Neural cell (in vitro differentiated cells): ENCODE measurements around the gene YWHAQ. TPM values are rescaled to one million over a fixed set of nuclear protein-coding genes. Genes with fewer than 3 reads are reported as not detected.

ENCODE experiments used
- H2AFZ ChIP-seq: fragments of 200-600, 300-800 bp; sonication (generic), shearing (Covaris generic); 2 replicates; pipeline ENCODE4 v1.6.0; 2014; ENCODE audit warnings: low read depth, mild to moderate bottlenecking, antibody characterized with exemption, low read length, moderate library complexity
- H3F3A ChIP-seq: fragments of 200-600 bp; shearing (Covaris generic); 2 replicates; pipeline ENCODE4 v1.6.1; 2016; ENCODE audit warnings: mild to moderate bottlenecking, moderate library complexity, mixed read lengths, antibody characterized with exemption, low read length; ENCODE audit not compliant: insufficient read depth, poor library complexity, severe bottlenecking
- H3K27ac ChIP-seq: fragments of 200-600, 300-800 bp; sonication (generic), shearing (Covaris generic); 2 replicates; pipeline ENCODE4 v1.5.1; 2014; ENCODE audit warnings: mild to moderate bottlenecking, low read length, moderate library complexity
- H3K27me3 ChIP-seq: fragments of 300-800, 200-600 bp; sonication (generic), shearing (Covaris generic); 2 replicates; pipeline ENCODE4 v1.6.0; 2014; ENCODE audit warnings: mild to moderate bottlenecking, low read depth, low read length, moderate library complexity; ENCODE audit not compliant: insufficient read depth
- H3K36me3 ChIP-seq: fragments of 300-800, 200-600 bp; sonication (generic), shearing (Covaris generic); 2 replicates; pipeline ENCODE4 v1.5.1; 2014; ENCODE audit warnings: mild to moderate bottlenecking, antibody characterized with exemption, low read length, moderate library complexity; ENCODE audit not compliant: insufficient read depth
- H3K4me2 ChIP-seq: fragments of 300-800, 200-600 bp; sonication (generic), shearing (Covaris generic); 2 replicates; pipeline ENCODE4 v1.6.0; 2014; ENCODE audit warnings: mild to moderate bottlenecking, low read length
- H3K4me3 ChIP-seq: fragments of 300-800, 200-600 bp; sonication (generic), shearing (Covaris generic); 2 replicates; pipeline ENCODE4 v1.5.1; 2014; ENCODE audit warnings: mild to moderate bottlenecking, low read length, moderate library complexity
- H3K79me2 ChIP-seq: fragments of 200-600 bp; shearing (Covaris generic); replicated peaks from 2 replicates; pipeline ENCODE4 v1.6.0; 2014; ENCODE audit warnings: mild to moderate bottlenecking, low read length, moderate library complexity; ENCODE audit not compliant: insufficient read depth
- H3K9ac ChIP-seq: fragments of 300-800, 200-600 bp; sonication (generic), shearing (Covaris generic); 2 replicates; pipeline ENCODE4 v1.6.1; 2016; ENCODE audit warnings: mild to moderate bottlenecking, low read length, mixed read lengths
- H3K9me2 ChIP-seq: fragments of 200-600 bp; shearing (Covaris generic); 2 replicates; pipeline ENCODE4 v1.6.1; 2016; ENCODE audit warnings: mild to moderate bottlenecking, low read length, mixed read lengths; ENCODE audit not compliant: insufficient read depth
- H3K9me3 ChIP-seq: fragments of 200-600, 300-800 bp; sonication (generic), shearing (Covaris generic); 2 replicates; pipeline ENCODE4 v1.6.1; 2016; ENCODE audit warnings: mild to moderate bottlenecking, mixed run types, low read length, moderate library complexity, mixed read lengths
- H4K20me1 ChIP-seq: fragments of 200-600 bp; shearing (Covaris generic); 2 replicates; pipeline ENCODE4 v1.6.1; 2016; ENCODE audit warnings: mild to moderate bottlenecking, mixed run types; ENCODE audit not compliant: insufficient read depth
- CTCF ChIP-seq: fragments of 450-650 bp; IDR thresholded peaks from 2 replicates; pipeline ENCODE4 v1.5.1; 2014; ENCODE audit warnings: antibody characterized with exemption, mild to moderate bottlenecking, moderate library complexity; ENCODE audit not compliant: poor library complexity, severe bottlenecking
- EP300 ChIP-seq: fragments of 450-650 bp; conservative IDR thresholded peaks from 2 replicates; pipeline ENCODE4 v1.6.1; 2014; ENCODE audit warnings: antibody characterized with exemption, mild to moderate bottlenecking, moderate library complexity; ENCODE audit not compliant: poor library complexity, severe bottlenecking
- EZH2 ChIP-seq: fragments of 200-600, 300-800 bp; shearing (Covaris generic), sonication (generic); IDR thresholded peaks from 2 replicates; pipeline ENCODE4 v1.6.1; 2014; ENCODE audit warnings: antibody characterized with exemption, low read length, borderline replicate concordance, mild to moderate bottlenecking; ENCODE audit not compliant: insufficient read depth, poor library complexity, severe bottlenecking
- MXI1 ChIP-seq: fragments of 450-650 bp; conservative IDR thresholded peaks from 2 replicates; pipeline ENCODE4 v1.6.1; 2014; ENCODE audit warnings: antibody characterized with exemption, mild to moderate bottlenecking; ENCODE audit not compliant: poor library complexity, severe bottlenecking
- POLR2AphosphoS5 ChIP-seq: IDR thresholded peaks from 2 replicates; pipeline ENCODE4 v1.6.1; 2012
- RAD21 ChIP-seq: fragments of 450-650 bp; conservative IDR thresholded peaks from 2 replicates; pipeline ENCODE4 v1.6.1; 2014; ENCODE audit warnings: antibody characterized with exemption, mild to moderate bottlenecking, moderate library complexity
- SMC3 ChIP-seq: fragments of 450-650 bp; conservative IDR thresholded peaks from 2 replicates; pipeline ENCODE4 v1.6.1; 2014; ENCODE audit warnings: antibody characterized with exemption, mild to moderate bottlenecking, moderate library complexity; ENCODE audit not compliant: poor library complexity
- TAF1 ChIP-seq: IDR thresholded peaks from 2 replicates; pipeline ENCODE4 v1.6.1; 2012; ENCODE audit warnings: low read depth
- polyA plus RNA-seq: library from polyadenylated mRNA; depleted of rRNA; stranded (reverse); fragments of >200 nt; gene quantifications from 2 replicates; pipeline ENCODE4 v1.2.3, GENCODE V29; 2014
- TF ChIP-seq, protein P1 (sequence below): IDR thresholded peaks from 2 replicates; pipeline ENCODE4 v1.6.1; 2012; ENCODE audit warnings: borderline replicate concordance

YWHAQ gene
- polyA plus RNA-seq, 1 donor from 2014 or later, result 1,446 TPM

- TF ChIP-seq POLR2AphosphoS5 (no peak), EP300 (no peak), TAF1 (no peak), MXI1 (no peak), SMC3 (no peak), CTCF (no peak), RAD21 (no peak), EZH2 (no peak)
- TF ChIP-seq, protein P1, sequence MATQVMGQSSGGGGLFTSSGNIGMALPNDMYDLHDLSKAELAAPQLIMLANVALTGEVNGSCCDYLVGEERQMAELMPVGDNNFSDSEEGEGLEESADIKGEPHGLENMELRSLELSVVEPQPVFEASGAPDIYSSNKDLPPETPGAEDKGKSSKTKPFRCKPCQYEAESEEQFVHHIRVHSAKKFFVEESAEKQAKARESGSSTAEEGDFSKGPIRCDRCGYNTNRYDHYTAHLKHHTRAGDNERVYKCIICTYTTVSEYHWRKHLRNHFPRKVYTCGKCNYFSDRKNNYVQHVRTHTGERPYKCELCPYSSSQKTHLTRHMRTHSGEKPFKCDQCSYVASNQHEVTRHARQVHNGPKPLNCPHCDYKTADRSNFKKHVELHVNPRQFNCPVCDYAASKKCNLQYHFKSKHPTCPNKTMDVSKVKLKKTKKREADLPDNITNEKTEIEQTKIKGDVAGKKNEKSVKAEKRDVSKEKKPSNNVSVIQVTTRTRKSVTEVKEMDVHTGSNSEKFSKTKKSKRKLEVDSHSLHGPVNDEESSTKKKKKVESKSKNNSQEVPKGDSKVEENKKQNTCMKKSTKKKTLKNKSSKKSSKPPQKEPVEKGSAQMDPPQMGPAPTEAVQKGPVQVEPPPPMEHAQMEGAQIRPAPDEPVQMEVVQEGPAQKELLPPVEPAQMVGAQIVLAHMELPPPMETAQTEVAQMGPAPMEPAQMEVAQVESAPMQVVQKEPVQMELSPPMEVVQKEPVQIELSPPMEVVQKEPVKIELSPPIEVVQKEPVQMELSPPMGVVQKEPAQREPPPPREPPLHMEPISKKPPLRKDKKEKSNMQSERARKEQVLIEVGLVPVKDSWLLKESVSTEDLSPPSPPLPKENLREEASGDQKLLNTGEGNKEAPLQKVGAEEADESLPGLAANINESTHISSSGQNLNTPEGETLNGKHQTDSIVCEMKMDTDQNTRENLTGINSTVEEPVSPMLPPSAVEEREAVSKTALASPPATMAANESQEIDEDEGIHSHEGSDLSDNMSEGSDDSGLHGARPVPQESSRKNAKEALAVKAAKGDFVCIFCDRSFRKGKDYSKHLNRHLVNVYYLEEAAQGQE, result no peak
- Histone ChIP-seq H3K79me2 (peaks cover 92% of the 10 kb centered on the region), H4K20me1 (peaks cover 20% of the 10 kb centered on the region)
Measured at GRCh38 chr2:9602412-9602811, 28.4 kb downstream of the YWHAQ start.

DNA sequence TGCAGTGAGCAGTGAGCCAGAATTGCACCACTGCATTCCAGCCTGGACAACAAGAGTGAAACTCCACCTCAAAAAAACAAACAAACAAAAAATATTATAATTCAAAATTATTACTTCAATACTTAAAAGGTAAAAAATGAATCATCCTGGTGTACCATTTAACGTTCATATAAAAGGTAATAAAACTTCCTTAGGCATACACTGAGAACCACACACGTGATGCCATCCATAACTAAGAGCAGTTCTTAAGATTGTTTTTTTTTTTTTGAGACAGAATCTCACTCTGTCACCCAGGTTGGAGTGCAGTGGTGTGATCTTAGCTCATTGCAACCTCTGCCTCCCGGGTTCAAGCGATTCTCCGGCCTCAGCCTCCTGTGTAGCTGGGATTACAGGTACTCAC, 29.4 kb downstream of the YWHAQ start:
- Histone ChIP-seq H3K36me3 (peaks cover 24% of the 10 kb centered on the region), H3K4me3 (no peak overlapping the region), H3F3A (no peaks in the 10 kb centered on the region), H3K27ac (no peak overlapping the region), H3K9me2 (no peaks in the 10 kb centered on the region), H4K20me1 (peaks cover 17% of the 10 kb centered on the region), H3K9ac (no peak overlapping the region), H3K79me2 (peaks cover 90% of the 10 kb centered on the region), H3K9me3 (peaks cover 12% of the 10 kb centered on the region), H2AFZ (no peak overlapping the region), H3K27me3 (no peaks in the 10 kb centered on the region), H3K4me2 (no peak overlapping the region)
- TF ChIP-seq EP300 (no peak), EZH2 (no peak), SMC3 (no peak), RAD21 (no peak), TAF1 (no peak), MXI1 (no peak), POLR2AphosphoS5 (no peak), CTCF (no peak)
- TF ChIP-seq, protein P1, result no peak

More at GRCh38 chr2:9602412-9602811, 28.4 kb downstream of the YWHAQ start:
- H3F3A ChIP-seq, result no peaks in the 10 kb centered on the region
- peaks cover 20% of the 10 kb centered on the region for H3K36me3 ChIP-seq
- H3K9ac ChIP-seq, result no peak overlapping the region
- no peak overlapping the region for H2AFZ ChIP-seq
- no peak overlapping the region for H3K27ac ChIP-seq
- no peaks in the 10 kb centered on the region for H3K9me2 ChIP-seq
- H3K9me3 ChIP-seq, result peaks cover 12% of the 10 kb centered on the region
- no peak overlapping the region for H3K4me2 ChIP-seq
- no peaks in the 10 kb centered on the region for H3K27me3 ChIP-seq
- H3K4me3 ChIP-seq, result no peak overlapping the region
